HCT116 (cell line): ENCODE measurements around the gene IVD.

ENCODE experiments used
- CEBPB ChIP-seq: IDR thresholded peaks from 2 replicates; pipeline ENCODE4 v1.6.1; 2012; ENCODE audit warnings: low read depth
- CTCF ChIP-seq, 3 experiments: fragments of 200-600 bp in 1 of 3; sonication (generic) in 1 of 3; IDR thresholded peaks in 2 of 3; conservative IDR thresholded peaks in 1 of 3; 2 replicates each; pipeline ENCODE4 v1.5.1; 2012 to 2017; ENCODE audit warnings: low read depth in 2 of 3, low read length in 2 of 3, antibody characterized with exemption in 1 of 3, borderline replicate concordance in 1 of 3, control low read depth in 1 of 3, mild to moderate bottlenecking in 1 of 3, mixed read lengths in 1 of 3, mixed run types in 1 of 3, moderate library complexity in 1 of 3; ENCODE audit not compliant: insufficient read depth in 1 of 3
- EGR1 ChIP-seq: IDR thresholded peaks from 2 replicates; pipeline ENCODE4 v1.6.1; 2012; ENCODE audit warnings: low read depth
- EZH2 ChIP-seq: fragments of 200-600 bp; sonication (generic); IDR thresholded peaks from 2 replicates; pipeline ENCODE4 v1.6.1; 2017; ENCODE audit warnings: antibody characterized with exemption, mixed run types
- JUND ChIP-seq: IDR thresholded peaks from 2 replicates; pipeline ENCODE4 v1.6.1; 2012
- MAX ChIP-seq: IDR thresholded peaks from 2 replicates; pipeline ENCODE4 v1.6.1; 2012
- POLR2A ChIP-seq: IDR thresholded peaks from 2 replicates; pipeline ENCODE4 v1.7.0; 2011; ENCODE audit warnings: borderline replicate concordance; ENCODE audit not compliant: insufficient read depth, insufficient read length; ENCODE audit errors: extremely low read depth
- POLR2AphosphoS5 ChIP-seq: IDR thresholded peaks from 2 replicates; pipeline ENCODE4 v1.6.1; 2011; ENCODE audit warnings: mild to moderate bottlenecking, low read depth, low read length, moderate library complexity
- REST ChIP-seq: IDR thresholded peaks from 2 replicates; pipeline ENCODE4 v1.6.1; 2012; ENCODE audit warnings: low read depth
- SIN3A ChIP-seq: IDR thresholded peaks from 2 replicates; pipeline ENCODE4 v1.6.1; 2012; ENCODE audit warnings: low read depth
- SRF ChIP-seq: IDR thresholded peaks from 2 replicates; pipeline ENCODE4 v1.6.1; 2012; ENCODE audit warnings: low read depth
- ZBTB33 ChIP-seq: IDR thresholded peaks from 2 replicates; pipeline ENCODE4 v1.6.1; 2011; ENCODE audit warnings: mild to moderate bottlenecking, low read length, moderate library complexity; ENCODE audit not compliant: insufficient replicate concordance; ENCODE audit errors: extremely low read depth
- ZFX ChIP-seq: fragments of 450-650 bp; IDR thresholded peaks from 2 replicates; pipeline ENCODE4 v1.6.1; 2017
- ZNF274 ChIP-seq: fragments of 200-500 bp; sonication (Bioruptor generic); IDR thresholded peaks from 2 replicates; pipeline ENCODE4 v1.6.1; 2014; ENCODE audit warnings: mild to moderate bottlenecking, low read depth, low read length, inconsistent platforms

GRCh38 chr15:40381818-40382529, 23.6 kb upstream of the IVD start:
- TF ChIP-seq JUND (no peak), CTCF (IDR thresholded peaks at IDR 0.05 in 2 of 3, conservative IDR thresholded peaks at IDR 0.05 in 1 of 3; ENCODE audit: borderline replicate concordance in 1 of 3, insufficient read depth in 1 of 3, low read depth in 2 of 3, low read length in 2 of 3) (no peak), POLR2A (no peak), ZBTB33 (no peak), EZH2 (no peak), POLR2AphosphoS5 (no peak), ZFX (no peak), ZNF274 (no peak), SRF (no peak), REST (no peak), MAX (no peak), SIN3A (no peak), EGR1 (no peak), CEBPB (no peak)
